GM18505 (cell line): ENCODE measurements around the gene CHSY1.
"Not testable (repeated sequence)": the region's sequence is repeated elsewhere in the genome, so short reads cannot be mapped to it uniquely, and the experiment has no call there.

ENCODE experiments used
- ATAC-seq: cut with Tn5 transposase; IDR thresholded peaks from one replicate; pipeline ENCODE4 v1.9.1; 2021; ENCODE audit not compliant: unreplicated experiment
- POLR2A ChIP-seq: IDR thresholded peaks from 4 replicates; pipeline ENCODE4 v1.6.1; 2011; ENCODE audit warnings: borderline replicate concordance; ENCODE audit not compliant: insufficient read depth, insufficient read length; ENCODE audit errors: extremely low read depth

Gene CHSY1

GRCh38 chr15:101220060-101220459 lies 31.8 kb downstream of the CHSY1 start:
- ATAC-seq = no peak

GRCh38 chr15:101219441-101219840 lies 32.4 kb downstream of the CHSY1 start:
- TF ChIP-seq POLR2A = no peak
- ATAC-seq = no peak

More at GRCh38 chr15:101220060-101220459, 31.8 kb downstream of the CHSY1 start:
- no peak for TF ChIP-seq POLR2A

GRCh38 chr15:101217446-101217845 lies 34.4 kb downstream of the CHSY1 start:
- TF ChIP-seq POLR2A = no peak
- no peak for ATAC-seq

GRCh38 chr15:101216100-101216499 lies 35.7 kb downstream of the CHSY1 start:
- ATAC-seq = no peak
- TF ChIP-seq POLR2A = no peak

- ATAC-seq = no peak
- no peak for TF ChIP-seq POLR2A
These were observed 36.2 kb downstream of the CHSY1 start for GRCh38 chr15:101215681-101216080.

GRCh38 chr15:101214435-101215097 lies 37.3 kb downstream of the CHSY1 start:
- not testable (repeated sequence) for ATAC-seq

GRCh38 chr15:101213570-101213969 lies 38.3 kb downstream of the CHSY1 start:
- TF ChIP-seq POLR2A = no peak
- ATAC-seq = no peak

GRCh38 chr15:101213147-101213546 lies 38.7 kb downstream of the CHSY1 start:
- no peak for TF ChIP-seq POLR2A
- no peak for ATAC-seq

- no peak for TF ChIP-seq POLR2A
- no peak for ATAC-seq
These were observed 40.0 kb downstream of the CHSY1 start for GRCh38 chr15:101211897-101212296.

- ATAC-seq = no peak
- TF ChIP-seq POLR2A = no peak
These were observed 41.4 kb downstream of the CHSY1 start for GRCh38 chr15:101210466-101210865.

- no peak for ATAC-seq
- TF ChIP-seq POLR2A = no peak
These were observed 41.8 kb downstream of the CHSY1 start for GRCh38 chr15:101210058-101210457.

GRCh38 chr15:101209285-101209845 lies 42.5 kb downstream of the CHSY1 start:
- ATAC-seq = no peak
- TF ChIP-seq POLR2A = no peak

- ATAC-seq = no peak
- TF ChIP-seq POLR2A = no peak
These were observed 44.0 kb downstream of the CHSY1 start for GRCh38 chr15:101207867-101208288.

GRCh38 chr15:101206176-101206591 lies 45.7 kb downstream of the CHSY1 start:
- TF ChIP-seq POLR2A = no peak
- no peak for ATAC-seq
